Fibroblast of skin of right biceps (primary cell): ENCODE data around the gene TMEM54.

Experiments used
- DNase-seq: peaks from one replicate; pipeline ENCODE4 v3.0.0-alpha.2; 2013

Gene TMEM54

DNA sequence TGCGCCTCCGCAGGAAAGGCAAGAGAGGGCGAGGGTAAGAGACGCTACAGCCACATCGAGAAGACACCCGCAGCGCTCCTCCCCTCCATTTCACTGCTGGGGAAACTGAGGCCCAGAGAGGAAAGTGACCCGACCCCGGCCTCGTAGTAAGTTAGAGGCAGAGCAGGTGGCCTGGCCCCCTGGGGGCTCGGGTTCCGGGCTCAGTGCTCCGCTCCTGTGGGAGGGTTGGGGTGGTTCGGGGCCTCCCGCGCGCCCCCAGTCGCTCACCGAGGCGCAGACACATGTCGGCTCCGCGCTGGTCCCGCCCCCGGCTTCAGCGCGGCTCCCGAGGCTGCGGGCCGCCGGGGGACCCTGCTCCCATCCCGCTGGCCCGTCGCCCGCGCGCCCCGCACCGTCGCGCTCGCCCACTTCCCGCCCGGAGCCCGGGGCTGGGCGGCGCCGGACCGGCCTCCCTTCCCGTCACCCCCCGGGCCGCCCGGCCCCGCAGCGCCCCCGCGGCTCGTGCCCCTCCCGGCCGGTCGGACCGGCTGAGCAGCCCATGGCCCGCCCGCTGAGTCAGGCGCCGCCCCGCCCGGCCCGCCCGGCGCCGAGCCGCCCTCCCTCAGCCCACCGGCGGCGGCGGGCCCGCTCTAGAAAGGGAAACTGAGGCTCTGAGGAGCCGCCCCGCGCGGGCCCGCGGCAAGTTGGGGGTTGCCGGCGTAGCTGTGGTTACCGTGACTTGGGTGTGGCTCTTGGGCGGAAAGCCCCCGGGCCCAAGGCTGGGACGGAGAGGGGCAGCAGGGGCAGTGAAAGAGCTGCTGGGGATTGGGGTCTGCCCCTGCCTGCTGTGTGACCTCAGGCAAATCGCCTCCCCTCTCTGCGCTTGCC, at the start of gene TMEM54:
Gene TMEM54, minus strand, starts transcription at position 434 of the 867 bp plus-strand sequence. Its CDS starts 151 bp downstream, at position 283.
- peak; percentile 48 for DNase-seq

DNA sequence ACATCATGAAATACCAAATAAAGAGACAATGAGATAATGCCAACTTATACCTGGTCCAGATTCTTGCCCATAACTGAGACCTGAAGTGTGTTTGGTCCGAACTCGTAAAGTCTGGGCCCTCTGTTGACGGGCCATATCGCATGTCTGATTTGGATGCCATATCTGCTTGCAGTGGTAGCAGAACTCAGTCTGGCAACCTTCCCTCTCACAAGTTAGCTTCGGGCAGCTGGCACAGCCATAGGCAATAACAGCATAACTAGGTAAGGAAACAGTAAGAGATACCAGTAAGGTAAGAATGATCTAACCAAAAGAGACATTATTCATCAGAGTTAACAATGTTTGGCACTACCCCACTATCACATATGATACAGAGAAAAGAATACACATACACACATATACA, 48.3 kb upstream of the TMEM54 start:
- DNase-seq = no peak

DNA sequence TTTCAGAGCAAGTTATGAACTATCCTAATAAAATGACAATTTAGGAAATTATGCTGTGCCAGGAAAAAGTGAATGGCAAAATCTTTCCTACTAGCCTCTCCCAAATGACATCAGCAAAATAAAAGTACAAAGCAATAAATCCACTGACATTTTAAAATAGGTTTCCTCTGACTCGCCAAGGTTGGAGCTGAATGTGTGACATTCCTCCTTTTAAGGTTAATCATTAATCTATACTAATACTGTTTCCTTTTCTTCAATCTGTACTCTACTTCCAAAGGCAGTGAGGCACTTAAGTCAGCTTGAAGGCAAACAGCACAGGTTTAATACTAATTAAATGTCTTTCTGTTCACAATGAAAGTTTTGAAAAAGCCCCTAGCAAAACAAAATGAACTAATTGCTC, 47.7 kb upstream of the TMEM54 start:
- no peak for DNase-seq

- no peak for DNase-seq
Measured at GRCh38 chr1:32948390-32948722, 47.2 kb upstream of the TMEM54 start.

DNA sequence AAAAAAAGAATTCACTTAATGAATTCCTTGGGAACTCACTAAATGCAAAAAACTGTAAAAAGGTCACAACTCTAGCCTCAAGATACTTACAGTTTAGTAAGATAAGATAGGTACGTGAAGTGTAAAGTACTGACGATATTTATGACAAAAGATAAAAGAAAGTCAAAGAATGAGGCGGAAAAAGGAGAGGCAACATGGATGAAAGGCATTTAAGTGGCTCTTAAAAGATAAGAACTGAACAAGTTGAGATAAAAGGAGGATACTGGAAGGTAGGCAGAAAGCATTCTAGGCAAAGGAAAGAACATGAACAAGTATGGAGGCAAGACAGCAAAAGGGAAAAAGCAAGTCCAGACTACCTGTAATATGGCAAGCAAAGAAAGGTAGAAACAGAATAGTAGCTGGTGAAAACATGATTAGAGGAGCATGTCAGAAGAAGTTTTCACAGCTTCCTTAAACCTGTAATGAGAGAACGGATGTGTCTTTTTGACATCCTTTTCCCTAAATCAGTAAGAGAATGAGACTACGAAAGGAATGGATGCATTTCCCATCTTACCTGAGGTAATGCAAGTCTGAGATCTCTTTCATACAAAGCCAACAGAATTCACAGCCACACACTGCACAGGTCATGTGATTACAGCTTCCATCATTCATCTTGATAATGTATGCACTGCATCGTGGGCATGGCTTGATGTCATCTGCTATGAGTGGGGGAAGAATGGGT, 46.6 kb upstream of the TMEM54 start:
- DNase-seq = no peak

- no peak for DNase-seq
Measured at GRCh38 chr1:32946413-32946812, 45.2 kb upstream of the TMEM54 start.

DNA sequence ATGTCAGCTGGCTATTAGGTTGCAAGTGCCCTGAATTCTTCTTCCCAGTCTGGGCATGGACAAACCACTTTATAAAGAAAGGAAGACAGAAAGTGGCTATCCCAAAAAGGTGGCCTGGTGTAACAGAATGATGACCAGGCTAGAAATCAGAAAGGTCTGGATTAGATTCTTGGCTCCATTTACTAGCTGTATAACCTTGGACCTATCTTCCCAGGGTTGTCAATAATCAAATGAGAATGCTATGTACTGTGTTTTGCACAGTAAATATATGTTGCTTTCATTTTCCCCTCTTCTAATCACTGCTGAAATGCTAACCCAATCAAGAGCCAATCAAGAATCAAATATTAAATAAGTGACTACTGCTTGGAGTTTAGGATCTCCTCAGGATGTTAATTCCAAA, 43.0 kb upstream of the TMEM54 start:
- DNase-seq = no peak

- DNase-seq = peak; percentile 69
Measured at GRCh38 chr1:32939655-32940371, 38.6 kb upstream of the TMEM54 start.

DNA sequence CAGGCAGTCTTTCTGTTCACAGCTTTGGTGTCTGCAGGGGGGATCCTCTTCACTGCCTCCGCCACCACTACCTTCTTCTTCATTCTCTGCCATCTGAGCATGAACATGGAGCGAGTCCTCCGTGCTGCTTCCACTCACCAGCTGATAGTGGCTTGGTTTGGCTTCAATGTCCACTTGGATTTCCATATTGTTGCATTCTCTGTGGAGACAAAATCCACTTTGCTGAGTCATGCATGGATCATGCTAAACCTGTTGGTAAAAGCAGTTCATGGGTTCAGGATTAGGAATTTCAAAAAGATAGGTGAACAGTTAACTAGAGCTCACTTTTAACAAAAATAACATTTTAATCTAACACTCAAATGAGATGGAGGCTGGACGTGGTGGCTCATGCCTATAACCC, 35.9 kb upstream of the TMEM54 start:
- DNase-seq = no peak

- no peak for DNase-seq
Measured at GRCh38 chr1:32934535-32934934, 33.3 kb upstream of the TMEM54 start.

DNA sequence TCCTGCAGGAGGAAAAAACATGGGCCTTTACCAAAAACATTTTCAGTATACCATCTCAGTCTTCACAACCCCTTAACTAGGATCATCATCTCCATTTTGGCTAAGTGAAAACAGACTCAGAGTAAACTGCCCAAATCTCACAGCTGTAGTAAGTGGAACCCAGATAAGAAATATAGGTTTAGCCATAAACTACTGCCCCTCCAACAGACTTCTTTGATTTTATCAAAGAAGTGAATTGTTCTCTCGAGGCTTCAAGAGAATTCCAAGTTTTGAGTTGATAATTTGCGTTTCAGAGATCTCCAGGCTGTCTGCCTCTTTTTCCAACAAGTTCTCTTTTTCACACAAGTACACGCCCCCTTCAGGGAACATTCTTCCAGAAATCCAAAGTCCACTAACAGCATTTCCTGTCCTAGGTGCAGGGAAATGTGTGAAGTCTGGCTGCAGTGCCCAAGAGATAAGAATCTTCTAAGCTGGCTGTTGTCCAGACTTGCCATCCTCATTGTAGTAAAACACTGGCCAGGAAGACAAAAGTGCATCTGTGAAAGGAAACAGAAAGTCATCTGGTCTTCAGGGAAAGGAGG, 32.6 kb upstream of the TMEM54 start:
- DNase-seq = peak; percentile 44

DNA sequence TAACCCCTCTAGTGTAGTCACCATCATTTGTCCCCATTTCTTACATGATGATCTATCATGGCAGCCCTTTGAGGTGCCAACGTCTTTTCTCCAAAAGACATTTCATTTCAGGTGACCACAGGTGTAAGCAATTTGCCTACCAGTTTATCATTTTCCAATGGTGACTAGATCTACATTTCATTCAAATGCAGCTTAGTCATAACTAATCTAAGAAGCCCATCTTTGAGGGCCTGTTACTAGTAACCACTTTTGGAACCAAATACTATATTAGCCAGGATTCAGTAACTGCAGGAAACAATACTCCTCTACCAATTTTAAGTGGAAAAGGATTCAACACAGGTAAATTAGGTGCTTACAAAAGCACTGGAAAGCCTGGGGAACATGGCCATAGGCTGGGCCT, 30.6 kb upstream of the TMEM54 start:
- no peak for DNase-seq

- no peak for DNase-seq
Measured at GRCh38 chr1:32929366-32929765, 28.2 kb upstream of the TMEM54 start.

- DNase-seq = no peak
Measured at GRCh38 chr1:32928715-32929114, 27.5 kb upstream of the TMEM54 start.

GRCh38 chr1:32928285-32928684, 27.1 kb upstream of the TMEM54 start:
- DNase-seq = no peak

- no peak for DNase-seq
Measured at GRCh38 chr1:32927441-32927840, 26.3 kb upstream of the TMEM54 start.

DNA sequence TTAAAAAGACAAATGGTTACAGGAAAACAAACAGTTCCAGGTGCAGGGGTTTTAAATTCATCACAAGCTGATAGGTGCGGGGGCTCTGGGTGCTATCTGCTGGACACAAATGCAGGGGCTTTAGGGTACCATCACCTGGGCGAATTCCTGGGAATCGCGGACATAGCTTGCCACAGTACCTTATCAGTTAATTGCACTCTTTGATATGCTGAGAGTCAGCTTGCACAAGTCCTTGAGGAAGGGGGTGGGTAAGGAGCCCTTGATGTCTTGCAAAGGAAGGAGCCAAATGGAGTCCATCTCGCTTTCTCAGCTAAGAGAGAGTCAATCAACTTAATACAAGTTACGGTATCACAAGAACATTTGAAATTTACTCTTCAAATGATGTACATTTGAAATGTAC, 25.4 kb upstream of the TMEM54 start:
- no peak for DNase-seq

DNA sequence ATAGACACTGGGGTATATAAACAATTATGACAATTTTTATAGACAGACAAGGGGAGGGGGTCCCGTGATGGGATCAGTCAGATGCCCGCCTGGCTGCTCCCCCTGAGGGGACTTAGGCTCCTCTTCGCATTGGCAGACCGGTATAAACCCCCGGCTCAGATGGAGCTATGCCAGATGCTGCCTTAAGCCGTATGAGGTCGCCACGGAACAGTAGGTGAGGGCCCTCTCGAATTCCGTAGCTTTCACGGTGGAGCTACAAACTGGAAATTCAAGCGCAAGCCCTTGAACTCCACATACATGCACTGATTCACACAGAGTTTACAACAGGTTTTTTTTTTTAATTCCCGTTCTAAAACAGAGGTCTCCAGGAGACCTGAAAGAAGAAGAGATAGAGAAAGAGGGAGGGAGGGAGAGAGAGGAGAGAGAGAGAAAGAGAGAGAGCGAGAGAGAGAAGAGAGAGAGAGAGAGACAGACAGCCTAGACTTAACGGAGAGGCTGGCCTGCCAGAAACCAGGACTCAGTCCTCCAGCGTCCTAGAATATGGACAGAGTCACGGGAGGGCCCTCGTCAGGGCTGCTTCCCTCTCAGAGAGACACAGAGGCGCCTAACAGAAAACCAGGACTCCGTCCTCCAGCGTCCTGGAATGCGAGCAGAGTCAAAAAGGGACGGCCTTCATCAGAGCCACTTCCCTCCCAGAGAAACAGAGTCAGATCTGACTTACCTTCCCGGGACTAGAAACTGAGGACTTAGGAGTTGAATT, 24.4 kb upstream of the TMEM54 start:
- peak; percentile 48 for DNase-seq

GRCh38 chr1:32924881-32925344, 23.7 kb upstream of the TMEM54 start:
- DNase-seq = no peak

GRCh38 chr1:32920833-32921232, 19.6 kb upstream of the TMEM54 start:
- DNase-seq = peak; percentile 16

GRCh38 chr1:32919811-32920733, 18.9 kb upstream of the TMEM54 start:
- DNase-seq = peak; percentile 78
